HepG2 (cell line): ENCODE results near the gene CEP250. TPM values are rescaled to one million over a fixed set of nuclear protein-coding genes. Genes with fewer than 3 reads are reported as not detected.

Experiments
- ASH2L ChIP-seq: fragments of 300-600, 200-600 bp; sonication (generic); IDR thresholded peaks from 2 replicates; pipeline ENCODE4 v1.7.0; 2017; ENCODE audit warnings: low read depth, mild to moderate bottlenecking, moderate library complexity, mixed read lengths, low read length; ENCODE audit not compliant: insufficient read length
- CENPT ChIP-seq: sonication (generic); formaldehyde crosslinking; IDR thresholded peaks from 2 replicates; pipeline ENCODE4 v1.8.0; 2022; ENCODE audit warnings: low read depth, mild to moderate bottlenecking, moderate library complexity, missing genetic modification reagents
- FOXO1 ChIP-seq: sonication (generic); formaldehyde crosslinking; IDR thresholded peaks from 2 replicates; pipeline ENCODE4 v1.4.0; 2020; ENCODE audit warnings: missing genetic modification reagents
- FOXP1 ChIP-seq, 2 experiments: fragments of 450-650 bp in 1 of 2; IDR thresholded peaks; 2 replicates each; pipeline ENCODE4 v1.6.1; 2017 to 2018; ENCODE audit warnings: antibody characterized with exemption in 1 of 2
- HMG20A ChIP-seq: IDR thresholded peaks from 2 replicates; pipeline ENCODE4 v1.6.1; 2016; ENCODE audit warnings: borderline replicate concordance
- HOXA3 ChIP-seq: sonication (generic); formaldehyde crosslinking; IDR thresholded peaks from 2 replicates; pipeline ENCODE4 v1.5.0; 2020; ENCODE audit warnings: missing genetic modification reagents
- IKZF4 ChIP-seq: sonication (generic); formaldehyde crosslinking; IDR thresholded peaks from 2 replicates; pipeline ENCODE4 v1.5.1; 2020; ENCODE audit warnings: borderline replicate concordance, mild to moderate bottlenecking, low read depth, missing genetic modification reagents; ENCODE audit errors: not compliant biosample characterization
- IRX3 ChIP-seq: sonication (generic); formaldehyde crosslinking; IDR thresholded peaks from 2 replicates; pipeline ENCODE4 v1.8.1; 2023; ENCODE audit warnings: mild to moderate bottlenecking, low read depth, missing genetic modification reagents, borderline replicate concordance
- KDM1A ChIP-seq: IDR thresholded peaks from 2 replicates; pipeline ENCODE4 v1.6.1; 2016; ENCODE audit warnings: missing compliant biosample characterization
- KLF13 ChIP-seq: sonication (generic); formaldehyde crosslinking; IDR thresholded peaks from 2 replicates; pipeline ENCODE4 v1.4.0; 2020; ENCODE audit warnings: mild to moderate bottlenecking, missing genetic modification reagents
- MIER2 ChIP-seq: IDR thresholded peaks from 2 replicates; pipeline ENCODE4 v1.6.1; 2016; ENCODE audit warnings: missing biosample characterization, missing genetic modification reagents
- MTA1 ChIP-seq: sonication (generic); formaldehyde crosslinking; IDR thresholded peaks from 2 replicates; pipeline ENCODE4 v1.4.0; 2020; ENCODE audit warnings: missing genetic modification reagents, mild to moderate bottlenecking, borderline replicate concordance
- MYC ChIP-seq: sonication (generic); formaldehyde crosslinking; IDR thresholded peaks from 2 replicates; pipeline ENCODE4 v1.9.0; 2021; ENCODE audit warnings: missing genetic modification reagents, borderline replicate concordance
- NCOA2 ChIP-seq: sonication (generic); formaldehyde crosslinking; IDR thresholded peaks from 2 replicates; pipeline ENCODE4 v1.8.0; 2022; ENCODE audit warnings: inconsistent platforms
- NCOR1 ChIP-seq: fragments of 200-600 bp; sonication (generic); IDR thresholded peaks from 2 replicates; pipeline ENCODE4 v1.7.0; 2017; ENCODE audit warnings: antibody characterized with exemption, low read length, borderline replicate concordance
- PPARG ChIP-seq: conservative IDR thresholded peaks from 2 replicates; pipeline ENCODE4 v1.6.1; 2016; ENCODE audit warnings: missing biosample characterization, missing genetic modification reagents
- REL ChIP-seq: sonication (generic); formaldehyde crosslinking; conservative IDR thresholded peaks from 2 replicates; pipeline ENCODE4 v1.8.0; 2022; ENCODE audit warnings: mild to moderate bottlenecking, missing genetic modification reagents, moderate library complexity
- YEATS4 ChIP-seq: sonication (generic); formaldehyde crosslinking; IDR thresholded peaks from 2 replicates; pipeline ENCODE4 v1.4.0; 2020; ENCODE audit warnings: missing genetic modification reagents, borderline replicate concordance
- ZFP62 ChIP-seq: sonication (generic); formaldehyde crosslinking; IDR thresholded peaks from 2 replicates; pipeline ENCODE4 v1.4.0; 2020; ENCODE audit warnings: missing genetic modification reagents
- ZNF12 ChIP-seq: sonication (generic); formaldehyde crosslinking; IDR thresholded peaks from 2 replicates; pipeline ENCODE4 v1.5.0; 2020; ENCODE audit warnings: missing genetic modification reagents
- ZNF230 ChIP-seq: sonication (generic); formaldehyde crosslinking; IDR thresholded peaks from 2 replicates; pipeline ENCODE4 v1.4.0; 2020; ENCODE audit warnings: mild to moderate bottlenecking, missing genetic modification reagents
- ZNF3 ChIP-seq: IDR thresholded peaks from 2 replicates; pipeline ENCODE4 v1.7.0; 2017; ENCODE audit warnings: inconsistent platforms
- ZNF788 ChIP-seq: sonication (generic); formaldehyde crosslinking; IDR thresholded peaks from 2 replicates; pipeline ENCODE4 v1.5.0; 2020; ENCODE audit warnings: mild to moderate bottlenecking, missing genetic modification reagents, borderline replicate concordance
- polyA plus RNA-seq, 8 experiments: library from polyadenylated mRNA; depleted of rRNA in 3 of 8; stranded (reverse) in 7 of 8; unstranded in 1 of 8; fragments of >200 nt; fragmentation: Illumina TruSeq in 4 of 8; extraction: Trizol in 4 of 8; gene quantifications; 2 replicates each; pipeline versions ENCODE4 v1.2.1 to v1.2.3, GENCODE V29; 2011 to 2016; ENCODE audit warnings: low read depth in 4 of 8, missing spikeins in 1 of 8, mixed read lengths in 1 of 8; ENCODE audit not compliant: insufficient read depth in 1 of 8
- total RNA-seq, 5 experiments: library from RNA; depleted of rRNA; stranded (reverse); fragments of >200 nt; fragmentation: Illumina TruSeq; extraction: Trizol; gene quantifications; 2 replicates each; pipeline ENCODE4 v1.2.3, GENCODE V29; 2016; ENCODE audit warnings: low read depth in 1 of 5
- TF ChIP-seq, protein P1 (sequence below): sonication (generic); formaldehyde crosslinking; IDR thresholded peaks from 2 replicates; pipeline ENCODE4 v1.8.1; 2023; ENCODE audit warnings: mild to moderate bottlenecking, moderate library complexity, missing genetic modification reagents
- TF ChIP-seq, protein P2 (sequence below): sonication (generic); formaldehyde crosslinking; conservative IDR thresholded peaks from 2 replicates; pipeline ENCODE4 v1.4.0; 2020; ENCODE audit warnings: mild to moderate bottlenecking, missing genetic modification reagents, moderate library complexity
- TF ChIP-seq, protein P3 (sequence below): IDR thresholded peaks from 2 replicates; pipeline ENCODE4 v1.6.1; 2018; ENCODE audit warnings: missing genetic modification reagents

The CEP250 gene
- total and polyA plus RNA-seq, 2 of the 13 experiments (the other 11 are each of a cell fraction or from before 2014, with no cell fraction given): 28.8 to 55.3 TPM

DNA sequence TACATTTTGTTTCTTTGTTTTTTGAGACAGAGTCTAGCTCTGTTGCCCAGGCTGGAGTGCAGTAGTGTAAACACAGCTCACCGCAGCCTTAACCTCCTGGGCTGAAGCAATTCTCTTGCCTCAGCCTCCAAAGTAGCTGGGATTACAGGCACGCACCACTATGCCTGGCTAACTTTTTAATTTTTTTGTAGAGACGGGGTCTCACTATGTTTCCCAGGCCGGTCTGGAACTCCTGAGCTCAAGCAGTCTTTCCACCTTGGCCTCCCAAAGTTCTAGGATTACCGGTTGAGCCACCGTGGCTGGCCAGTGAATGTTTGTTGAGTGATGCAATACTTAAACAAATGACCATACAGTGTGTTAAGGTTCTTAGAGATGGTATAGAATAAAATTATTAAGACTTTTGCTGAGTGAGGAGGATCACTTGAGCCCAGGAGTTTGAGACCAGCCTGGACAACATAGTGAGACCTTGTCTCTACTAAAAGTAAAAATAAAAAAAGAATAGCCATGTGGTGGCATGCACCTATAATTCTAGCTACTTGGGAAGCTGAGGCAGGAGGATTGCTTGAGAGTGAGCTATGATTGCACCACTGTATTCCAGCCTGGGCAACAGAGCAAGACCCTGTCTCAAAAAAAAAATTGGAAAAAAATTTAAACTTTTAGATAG is 13.4 kb downstream of the CEP250 start (continued):
- TF ChIP-seq IKZF4 (CRISPR knock-in tag) (no peak), CENPT (CRISPR knock-in tag) (no peak), MYC (CRISPR knock-in tag) (0 out of 2 replicates have a peak, but pooled peaks have one; percentile 20), REL (CRISPR knock-in tag) (no peak), NCOR1 (peak; percentile 41; the same call in 1 of the 2 replicates), HOXA3 (CRISPR knock-in tag) (peak; percentile 45), IRX3 (CRISPR knock-in tag) (no peak), ZNF3 (CRISPR knock-in tag) (peak; percentile 86; the same call in 1 of the 2 replicates), NCOA2 (CRISPR knock-in tag) (peak; percentile 70), PPARG (peak; percentile 84), KDM1A (CRISPR knock-in tag) (peak; percentile 84), HMG20A (CRISPR knock-in tag) (peak; percentile 51; the same call in 1 of the 2 replicates), FOXP1 (IDR thresholded peaks at IDR 0.05) (no peak), FOXP1 (CRISPR knock-in tag; IDR thresholded peaks at IDR 0.05) (peak; percentile 55), MIER2 (CRISPR knock-in tag) (peak; percentile 26; the same call in 1 of the 2 replicates), FOXO1 (peak; percentile 57; the same call in 1 of the 2 replicates), ZNF12 (CRISPR knock-in tag) (peak; percentile 27; the same call in 1 of the 2 replicates), ZNF788 (CRISPR knock-in tag) (peak; percentile 20; the same call in 1 of the 2 replicates), ZNF230 (CRISPR knock-in tag) (peak; percentile 46; the same call in 1 of the 2 replicates), KLF13 (CRISPR knock-in tag) (no peak), YEATS4 (CRISPR knock-in tag) (peak; percentile 69; the same call in 1 of the 2 replicates), MTA1 (CRISPR knock-in tag) (no peak), ASH2L (peak; percentile 44), ZFP62 (no peak)
- TF ChIP-seq, protein P1, sequence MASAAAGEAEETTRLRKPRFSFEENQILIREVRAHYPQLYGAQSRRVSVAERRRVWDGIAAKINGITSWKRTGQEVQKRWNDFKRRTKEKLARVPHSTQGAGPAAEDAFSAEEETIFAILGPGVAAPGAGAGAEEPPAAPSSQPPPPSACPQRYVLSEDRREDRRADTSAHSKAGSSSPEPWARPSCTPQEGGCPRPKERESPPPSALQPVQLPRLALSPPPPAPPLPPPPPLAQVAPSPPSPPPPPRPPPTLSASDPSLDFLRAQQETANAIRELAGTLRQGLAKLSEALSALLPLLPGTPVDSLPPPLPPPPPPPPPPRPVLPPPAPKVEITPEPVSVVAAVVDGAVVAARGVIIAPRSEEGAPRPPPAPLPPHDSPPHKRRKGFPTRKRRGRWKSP (CRISPR knock-in tag): no peak
- TF ChIP-seq, protein P2, sequence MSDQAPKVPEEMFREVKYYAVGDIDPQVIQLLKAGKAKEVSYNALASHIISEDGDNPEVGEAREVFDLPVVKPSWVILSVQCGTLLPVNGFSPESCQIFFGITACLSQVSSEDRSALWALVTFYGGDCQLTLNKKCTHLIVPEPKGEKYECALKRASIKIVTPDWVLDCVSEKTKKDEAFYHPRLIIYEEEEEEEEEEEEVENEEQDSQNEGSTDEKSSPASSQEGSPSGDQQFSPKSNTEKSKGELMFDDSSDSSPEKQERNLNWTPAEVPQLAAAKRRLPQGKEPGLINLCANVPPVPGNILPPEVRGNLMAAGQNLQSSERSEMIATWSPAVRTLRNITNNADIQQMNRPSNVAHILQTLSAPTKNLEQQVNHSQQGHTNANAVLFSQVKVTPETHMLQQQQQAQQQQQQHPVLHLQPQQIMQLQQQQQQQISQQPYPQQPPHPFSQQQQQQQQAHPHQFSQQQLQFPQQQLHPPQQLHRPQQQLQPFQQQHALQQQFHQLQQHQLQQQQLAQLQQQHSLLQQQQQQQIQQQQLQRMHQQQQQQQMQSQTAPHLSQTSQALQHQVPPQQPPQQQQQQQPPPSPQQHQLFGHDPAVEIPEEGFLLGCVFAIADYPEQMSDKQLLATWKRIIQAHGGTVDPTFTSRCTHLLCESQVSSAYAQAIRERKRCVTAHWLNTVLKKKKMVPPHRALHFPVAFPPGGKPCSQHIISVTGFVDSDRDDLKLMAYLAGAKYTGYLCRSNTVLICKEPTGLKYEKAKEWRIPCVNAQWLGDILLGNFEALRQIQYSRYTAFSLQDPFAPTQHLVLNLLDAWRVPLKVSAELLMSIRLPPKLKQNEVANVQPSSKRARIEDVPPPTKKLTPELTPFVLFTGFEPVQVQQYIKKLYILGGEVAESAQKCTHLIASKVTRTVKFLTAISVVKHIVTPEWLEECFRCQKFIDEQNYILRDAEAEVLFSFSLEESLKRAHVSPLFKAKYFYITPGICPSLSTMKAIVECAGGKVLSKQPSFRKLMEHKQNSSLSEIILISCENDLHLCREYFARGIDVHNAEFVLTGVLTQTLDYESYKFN (CRISPR knock-in tag): peak; percentile 88
- TF ChIP-seq, protein P3, sequence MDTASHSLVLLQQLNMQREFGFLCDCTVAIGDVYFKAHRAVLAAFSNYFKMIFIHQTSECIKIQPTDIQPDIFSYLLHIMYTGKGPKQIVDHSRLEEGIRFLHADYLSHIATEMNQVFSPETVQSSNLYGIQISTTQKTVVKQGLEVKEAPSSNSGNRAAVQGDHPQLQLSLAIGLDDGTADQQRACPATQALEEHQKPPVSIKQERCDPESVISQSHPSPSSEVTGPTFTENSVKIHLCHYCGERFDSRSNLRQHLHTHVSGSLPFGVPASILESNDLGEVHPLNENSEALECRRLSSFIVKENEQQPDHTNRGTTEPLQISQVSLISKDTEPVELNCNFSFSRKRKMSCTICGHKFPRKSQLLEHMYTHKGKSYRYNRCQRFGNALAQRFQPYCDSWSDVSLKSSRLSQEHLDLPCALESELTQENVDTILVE (CRISPR knock-in tag): peak; percentile 66
